HEK293T (cell line): ENCODE data around the gene AKR1C8.
"Not testable (repeated sequence)": the region's sequence is repeated elsewhere in the genome, so short reads cannot be mapped to it uniquely, and the experiment has no call there.

Experiments
- CTCF ChIA-PET: fragments of 350-600 bp; formaldehyde crosslinking; extraction: SDS; loops from one replicate; lab custom pipeline; 2021; ENCODE audit warnings: antibody characterized with exemption, inconsistent platforms; lab: Yijun Ruan, JAX
- POLR2A ChIA-PET: fragments of 350-600 bp; formaldehyde crosslinking; extraction: SDS; loops from one replicate; lab custom pipeline; 2020; ENCODE audit warnings: antibody characterized with exemption, inconsistent platforms; lab: Yijun Ruan, JAX
- DNase-seq: peaks from one replicate; pipeline ENCODE4 v3.0.0; 2012; ENCODE audit warnings: mixed read lengths; ENCODE audit errors: extremely low spot score
- ARNT ChIP-seq: fragments of 450-650 bp; IDR thresholded peaks from 2 replicates; pipeline ENCODE4 v1.6.1; 2017; ENCODE audit warnings: mild to moderate bottlenecking
- BHLHE40 ChIP-seq: fragments of 450-650 bp; IDR thresholded peaks from 2 replicates; pipeline ENCODE4 v1.6.1; 2016; ENCODE audit warnings: mild to moderate bottlenecking, moderate library complexity, borderline replicate concordance
- CTBP1 ChIP-seq: fragments of 450-650 bp; IDR thresholded peaks from 2 replicates; pipeline ENCODE4 v1.6.1; 2016; ENCODE audit warnings: borderline replicate concordance
- ELF4 ChIP-seq: fragments of 450-650 bp; IDR thresholded peaks from 2 replicates; pipeline ENCODE4 v1.6.1; 2017; ENCODE audit warnings: antibody characterized with exemption
- FOXA1 ChIP-seq: fragments of 450-650 bp; IDR thresholded peaks from 2 replicates; pipeline ENCODE4 v1.6.1; 2016; ENCODE audit warnings: mild to moderate bottlenecking
- FOXK2 ChIP-seq: fragments of 450-650 bp; IDR thresholded peaks from 2 replicates; pipeline ENCODE4 v1.6.1; 2016; ENCODE audit warnings: mild to moderate bottlenecking
- FOXM1 ChIP-seq: fragments of 450-650 bp; IDR thresholded peaks from 2 replicates; pipeline ENCODE4 v1.6.1; 2017; ENCODE audit warnings: mild to moderate bottlenecking, borderline replicate concordance
- HDGF ChIP-seq: fragments of 450-650 bp; IDR thresholded peaks from 2 replicates; pipeline ENCODE4 v1.6.1; 2017; ENCODE audit warnings: antibody characterized with exemption, borderline replicate concordance
- L3MBTL2 ChIP-seq: fragments of 450-650 bp; conservative IDR thresholded peaks from 2 replicates; pipeline ENCODE4 v1.6.1; 2016; ENCODE audit warnings: mild to moderate bottlenecking
- LEF1 ChIP-seq: fragments of 450-650 bp; IDR thresholded peaks from 2 replicates; pipeline ENCODE4 v1.6.1; 2017; ENCODE audit warnings: mild to moderate bottlenecking, borderline replicate concordance
- NFRKB ChIP-seq: fragments of 450-650 bp; IDR thresholded peaks from 2 replicates; pipeline ENCODE4 v1.6.1; 2016; ENCODE audit warnings: mild to moderate bottlenecking, moderate library complexity
- PKNOX1 ChIP-seq: fragments of 450-650 bp; IDR thresholded peaks from 2 replicates; pipeline ENCODE4 v1.6.1; 2016
- SP1 ChIP-seq: fragments of 450-650 bp; IDR thresholded peaks from 2 replicates; pipeline ENCODE4 v1.6.1; 2017
- SUZ12 ChIP-seq: fragments of 450-650 bp; IDR thresholded peaks from 2 replicates; pipeline ENCODE4 v1.6.1; 2016; ENCODE audit warnings: mild to moderate bottlenecking
- TARDBP ChIP-seq: fragments of 450-650 bp; IDR thresholded peaks from 2 replicates; pipeline ENCODE4 v1.6.1; 2016
- ZNF384 ChIP-seq: fragments of 450-650 bp; IDR thresholded peaks from 2 replicates; pipeline ENCODE4 v1.6.1; 2016

Gene AKR1C8

GRCh38 chr10:5184987-5185775, at the start of gene AKR1C8:
AKR1C8 (minus strand) TSS chr10:5185150; CDS start chr10:5185104, 46 bp downstream.
- TF ChIP-seq TARDBP: no peak
- TF ChIP-seq SP1: no peak
- no peak for TF ChIP-seq ARNT
- TF ChIP-seq LEF1: no peak
- no peak for TF ChIP-seq FOXK2
- no peak for TF ChIP-seq HDGF
- TF ChIP-seq FOXM1: no peak
- TF ChIP-seq BHLHE40: no peak
- TF ChIP-seq FOXA1: no peak
- no peak for TF ChIP-seq PKNOX1
- no peak for TF ChIP-seq NFRKB
- no peak for TF ChIP-seq ELF4
- TF ChIP-seq ZNF384: no peak
- TF ChIP-seq SUZ12: no peak
- TF ChIP-seq L3MBTL2: no peak
- no peak for TF ChIP-seq CTBP1
- ChIA-PET POLR2A (no interaction called here), CTCF (no interaction called here)
- DNase-seq: no peak

GRCh38 chr10:5234106-5234860, 49.3 kb upstream of the AKR1C8 start:
- CTCF ChIA-PET: no interaction called here
- no peak for TF ChIP-seq FOXM1
- TF ChIP-seq SP1: no peak
- no peak for TF ChIP-seq L3MBTL2
- no peak for TF ChIP-seq SUZ12
- TF ChIP-seq BHLHE40: no peak
- TF ChIP-seq ELF4: no peak
- no peak for TF ChIP-seq TARDBP
- TF ChIP-seq ARNT: no peak
- TF ChIP-seq LEF1: no peak
- no peak for TF ChIP-seq PKNOX1
- no peak for TF ChIP-seq ZNF384
- no peak for TF ChIP-seq FOXA1
- no peak for TF ChIP-seq NFRKB
- no peak for DNase-seq
- POLR2A ChIA-PET: no interaction called here

GRCh38 chr10:5233324-5233723, 48.4 kb upstream of the AKR1C8 start:
- ChIA-PET CTCF (no interaction called here), POLR2A (no interaction called here)
- no peak for DNase-seq
- TF ChIP-seq PKNOX1 (no peak), NFRKB (no peak), L3MBTL2 (no peak), FOXK2 (no peak)

- CTCF ChIA-PET: no interaction called here
- no peak for TF ChIP-seq ELF4
- TF ChIP-seq TARDBP: no peak
- TF ChIP-seq FOXK2: no peak
- TF ChIP-seq ZNF384: no peak
- TF ChIP-seq FOXM1: no peak
- no peak for TF ChIP-seq FOXA1
- no peak for TF ChIP-seq HDGF
- no peak for TF ChIP-seq BHLHE40
- TF ChIP-seq SP1: no peak
- no peak for TF ChIP-seq SUZ12
- no peak for TF ChIP-seq L3MBTL2
- no peak for TF ChIP-seq NFRKB
- no peak for TF ChIP-seq ARNT
These were observed 44.1 kb upstream of the AKR1C8 start for GRCh38 chr10:5229019-5229418.

GRCh38 chr10:5222942-5223341, 38.0 kb upstream of the AKR1C8 start:
- DNase-seq, CTCF ChIA-PET, POLR2A ChIA-PET: not testable (repeated sequence)

More at GRCh38 chr10:5229019-5229418, 44.1 kb upstream of the AKR1C8 start:
- POLR2A ChIA-PET: no interaction called here
- DNase-seq: no peak

GRCh38 chr10:5219262-5219661, 34.3 kb upstream of the AKR1C8 start:
- no peak for TF ChIP-seq SP1
- no peak for TF ChIP-seq FOXK2
- TF ChIP-seq PKNOX1: no peak
- no peak for TF ChIP-seq ZNF384
- TF ChIP-seq HDGF: no peak
- no peak for TF ChIP-seq FOXA1
- no peak for TF ChIP-seq CTBP1
- TF ChIP-seq LEF1: no peak
- no peak for TF ChIP-seq ELF4
- TF ChIP-seq ARNT: no peak
- no peak for TF ChIP-seq TARDBP
- TF ChIP-seq L3MBTL2: no peak
- TF ChIP-seq FOXM1: no peak
- TF ChIP-seq NFRKB: no peak
- no peak for TF ChIP-seq BHLHE40
- no peak for TF ChIP-seq SUZ12
- DNase-seq: no peak
- ChIA-PET POLR2A (no interaction called here), CTCF (no interaction called here)
